Nephron (organoid): ENCODE data around the gene TMEM204.

Experiments
- H3K27ac Mint-ChIP-seq, 3 experiments: 2 replicates each; pipeline ENCODE4 v1.8.0; 2020; ENCODE audit warnings: mixed read lengths in 3 of 3, mild to moderate bottlenecking in 2 of 3, moderate library complexity in 1 of 3
- H3K27me3 Mint-ChIP-seq: 2 replicates; pipeline ENCODE4 v1.8.0; 2021; ENCODE audit warnings: low read depth, mild to moderate bottlenecking, moderate library complexity, mixed read lengths
- H3K36me3 Mint-ChIP-seq: 2 replicates; pipeline ENCODE4 v1.8.0; 2020; ENCODE audit warnings: low read depth, mixed read lengths
- H3K4me1 Mint-ChIP-seq: 2 replicates; pipeline ENCODE4 v1.8.0; 2020; ENCODE audit warnings: mixed read lengths
- H3K4me3 Mint-ChIP-seq, 3 experiments: 2 replicates each; pipeline ENCODE4 v1.8.0; 2020; ENCODE audit warnings: mild to moderate bottlenecking in 3 of 3, mixed read lengths in 3 of 3, moderate library complexity in 2 of 3
- H3K9me3 Mint-ChIP-seq: 2 replicates; pipeline ENCODE4 v1.8.0; 2020; ENCODE audit warnings: mixed read lengths
- CTCF ChIP-seq, 3 experiments: fragments of 200-600 bp; sonication (generic); IDR thresholded peaks; one replicate each; pipeline ENCODE4 v1.5.0; 2021; ENCODE audit warnings: antibody characterized with exemption in 3 of 3; ENCODE audit not compliant: unreplicated experiment in 3 of 3

The TMEM204 gene

GRCh38 chr16:1488619-1489018 lies 44.8 kb upstream of the TMEM204 start, which contains the start of gene PTX4:
PTX4 (minus strand) TSS chr16:1488944; CDS start chr16:1488909, 35 bp downstream.
- Mint-ChIP-seq H3K9me3 (no peaks in the 10 kb centered on the region), H3K27ac (no peak within 1 kb of the TSS), H3K4me3 (no peak within 1 kb of the TSS), H3K27me3 (peaks cover 18% of the 10 kb centered on the region), H3K36me3 (no peaks in the 10 kb centered on the region), H3K4me1 (peaks cover 7% of the 10 kb centered on the region)
- no peak for TF ChIP-seq CTCF (IDR thresholded peaks at IDR 0.05; ENCODE audit: unreplicated experiment in 3 of 3)

- H3K4me1 Mint-ChIP-seq = peaks cover 7% of the 10 kb centered on the region
- H3K27ac Mint-ChIP-seq = no peak overlapping the region
- peaks cover 13% of the 10 kb centered on the region for H3K27me3 Mint-ChIP-seq
- no peaks in the 10 kb centered on the region for H3K9me3 Mint-ChIP-seq
- no peak for TF ChIP-seq CTCF (IDR thresholded peaks at IDR 0.05; ENCODE audit: unreplicated experiment in 3 of 3)
- no peaks in the 10 kb centered on the region for H3K36me3 Mint-ChIP-seq
- no peak overlapping the region for H3K4me3 Mint-ChIP-seq
These were observed 44.4 kb upstream of the TMEM204 start for GRCh38 chr16:1489077-1489476.

GRCh38 chr16:1491327-1491726 lies 42.1 kb upstream of the TMEM204 start:
- H3K9me3 Mint-ChIP-seq = no peaks in the 10 kb centered on the region
- no peak for TF ChIP-seq CTCF (IDR thresholded peaks at IDR 0.05; ENCODE audit: unreplicated experiment in 3 of 3)
- H3K36me3 Mint-ChIP-seq = no peaks in the 10 kb centered on the region
- H3K4me1 Mint-ChIP-seq = peaks cover 16% of the 10 kb centered on the region
- peaks cover 4% of the 10 kb centered on the region for H3K27me3 Mint-ChIP-seq
- H3K27ac Mint-ChIP-seq = peak overlapping the region in 1 of 3 experiments; percentile 24
- H3K4me3 Mint-ChIP-seq = peak overlapping the region; percentile 34 to 74 (median 64)

GRCh38 chr16:1492082-1492922 lies 41.2 kb upstream of the TMEM204 start:
- no peaks in the 10 kb centered on the region for H3K36me3 Mint-ChIP-seq

GRCh38 chr16:1492923-1493745 lies 40.3 kb upstream of the TMEM204 start, which contains the start of gene TELO2:
TELO2 (plus strand) TSS chr16:1493360; CDS start chr16:1494282, 922 bp downstream.
- TF ChIP-seq CTCF (IDR thresholded peaks at IDR 0.05; ENCODE audit: unreplicated experiment in 3 of 3) = no peak
- no peaks in the 10 kb centered on the region for H3K9me3 Mint-ChIP-seq

More at GRCh38 chr16:1492082-1492922, 41.2 kb upstream of the TMEM204 start:
- peaks cover 16% of the 10 kb centered on the region for H3K4me1 Mint-ChIP-seq
- peak overlapping the region; percentile 92 to 99 (median 95) for H3K27ac Mint-ChIP-seq
- no peak for TF ChIP-seq CTCF (IDR thresholded peaks at IDR 0.05; ENCODE audit: unreplicated experiment in 3 of 3)
- no peaks in the 10 kb centered on the region for H3K9me3 Mint-ChIP-seq
- H3K4me3 Mint-ChIP-seq = peak overlapping the region; percentile 94 to 95 (median 95)
- H3K27me3 Mint-ChIP-seq = peaks cover 4% of the 10 kb centered on the region

More at GRCh38 chr16:1492923-1493745, 40.3 kb upstream of the TMEM204 start, which contains the start of gene TELO2:
- Mint-ChIP-seq H3K4me3 (peak within 1 kb of the TSS; percentile 94 to 95 (median 95)), H3K36me3 (peaks cover 4% of the 10 kb centered on the region), H3K4me1 (peaks cover 16% of the 10 kb centered on the region), H3K27ac (peak within 1 kb of the TSS; percentile 92 to 99 (median 95)), H3K27me3 (peaks cover 4% of the 10 kb centered on the region)
